Embryonic facial prominence (tissue), 1 donor: ENCODE results near the gene MBLAC1.

ENCODE experiments used
- DNase-seq: peaks from one replicate; pipeline ENCODE4 v3.0.0-alpha.2; 2016; ENCODE audit errors: extremely low spot score

Gene MBLAC1, protein sequence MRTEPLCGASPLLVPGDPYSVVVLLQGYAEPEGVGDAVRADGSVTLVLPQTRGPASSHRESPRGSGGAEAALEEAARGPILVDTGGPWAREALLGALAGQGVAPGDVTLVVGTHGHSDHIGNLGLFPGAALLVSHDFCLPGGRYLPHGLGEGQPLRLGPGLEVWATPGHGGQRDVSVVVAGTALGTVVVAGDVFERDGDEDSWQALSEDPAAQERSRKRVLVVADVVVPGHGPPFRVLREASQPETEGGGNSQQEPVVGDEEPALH

DNA sequence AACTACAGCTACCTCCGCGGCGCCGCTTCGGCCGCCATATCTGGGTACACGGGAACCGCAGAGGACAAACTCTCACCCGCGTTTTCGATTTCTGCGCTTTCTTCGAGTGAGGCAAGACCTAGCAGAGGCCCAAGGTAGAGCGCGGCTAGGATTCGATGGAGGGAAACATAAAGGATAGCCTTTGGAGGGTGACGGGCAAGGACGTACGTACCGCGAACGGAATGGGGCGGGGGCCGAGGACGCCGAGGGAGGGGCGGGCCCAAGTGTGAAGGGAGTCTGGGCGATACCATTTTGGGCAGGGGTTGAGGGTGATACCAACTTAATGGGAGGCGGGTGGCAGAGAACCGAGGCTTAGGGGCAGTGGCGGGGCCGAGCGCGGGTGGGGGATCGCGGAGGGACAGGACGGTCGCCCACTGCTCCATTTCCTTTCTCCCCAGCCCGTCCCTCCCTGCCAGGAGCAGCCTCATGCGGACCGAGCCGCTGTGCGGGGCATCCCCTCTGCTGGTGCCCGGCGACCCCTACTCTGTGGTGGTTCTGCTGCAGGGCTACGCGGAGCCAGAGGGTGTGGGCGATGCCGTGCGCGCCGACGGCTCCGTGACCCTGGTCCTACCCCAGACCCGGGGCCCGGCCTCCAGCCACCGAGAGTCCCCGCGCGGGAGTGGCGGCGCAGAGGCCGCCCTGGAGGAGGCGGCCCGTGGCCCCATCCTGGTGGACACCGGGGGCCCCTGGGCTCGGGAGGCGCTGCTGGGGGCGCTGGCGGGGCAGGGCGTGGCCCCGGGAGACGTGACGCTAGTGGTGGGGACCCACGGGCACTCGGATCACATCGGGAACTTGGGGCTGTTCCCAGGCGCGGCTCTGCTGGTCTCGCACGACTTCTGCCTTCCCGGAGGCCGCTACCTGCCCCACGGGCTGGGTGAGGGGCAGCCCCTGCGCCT, at the start of gene MBLAC1:
MBLAC1 (plus strand) TSS at position 37 of the 935 bp plus-strand sequence; CDS start at position 466, 429 bp downstream.
- peak; percentile 84 for DNase-seq

DNA sequence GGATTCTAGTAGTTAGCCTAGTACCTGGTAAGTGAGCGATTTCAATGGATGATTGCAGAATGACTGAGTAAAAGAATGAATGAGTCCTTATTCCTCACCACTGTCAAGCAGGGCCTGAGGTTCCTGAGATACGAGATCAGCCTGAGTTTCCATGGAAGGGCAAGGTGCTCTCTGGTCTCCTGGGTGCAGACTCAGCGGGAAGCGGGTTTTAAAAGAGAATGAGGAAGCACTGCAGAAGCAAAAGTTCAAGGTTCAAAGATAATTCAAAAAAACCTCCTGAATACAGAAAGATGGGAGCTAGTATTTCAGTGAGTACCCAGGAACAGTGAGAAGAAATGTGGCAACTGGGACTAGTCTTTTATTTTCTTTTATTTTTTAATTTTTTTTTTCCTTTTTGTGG, 49.6 kb upstream of the MBLAC1 start:
- no peak for DNase-seq

DNA sequence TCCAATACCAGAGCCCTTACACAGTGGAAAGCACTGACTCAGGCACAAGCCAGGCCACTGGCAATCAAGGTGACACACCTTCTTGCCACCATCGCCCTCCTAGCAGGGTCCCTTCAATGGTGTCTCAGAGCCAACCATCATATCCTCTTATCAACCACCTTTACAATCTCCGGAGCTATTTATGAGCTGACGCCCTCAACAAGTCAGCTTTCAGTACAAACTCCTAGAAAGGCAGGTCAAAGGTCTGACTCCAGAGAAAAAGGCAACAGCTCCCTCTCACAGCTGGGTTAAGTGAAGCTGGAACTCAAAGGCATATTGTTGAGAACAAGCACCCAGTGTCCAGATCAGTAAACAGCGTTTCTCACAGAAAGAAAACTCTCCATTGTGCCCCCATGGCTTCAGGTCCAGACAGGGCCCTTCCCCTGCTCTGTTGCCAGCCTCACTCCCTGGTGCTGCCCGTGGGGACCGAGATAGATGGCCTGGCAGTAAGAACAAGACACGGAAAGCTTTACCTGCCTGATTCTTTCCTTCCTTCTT, 47.7 kb upstream of the MBLAC1 start:
- DNase-seq = no peak

DNA sequence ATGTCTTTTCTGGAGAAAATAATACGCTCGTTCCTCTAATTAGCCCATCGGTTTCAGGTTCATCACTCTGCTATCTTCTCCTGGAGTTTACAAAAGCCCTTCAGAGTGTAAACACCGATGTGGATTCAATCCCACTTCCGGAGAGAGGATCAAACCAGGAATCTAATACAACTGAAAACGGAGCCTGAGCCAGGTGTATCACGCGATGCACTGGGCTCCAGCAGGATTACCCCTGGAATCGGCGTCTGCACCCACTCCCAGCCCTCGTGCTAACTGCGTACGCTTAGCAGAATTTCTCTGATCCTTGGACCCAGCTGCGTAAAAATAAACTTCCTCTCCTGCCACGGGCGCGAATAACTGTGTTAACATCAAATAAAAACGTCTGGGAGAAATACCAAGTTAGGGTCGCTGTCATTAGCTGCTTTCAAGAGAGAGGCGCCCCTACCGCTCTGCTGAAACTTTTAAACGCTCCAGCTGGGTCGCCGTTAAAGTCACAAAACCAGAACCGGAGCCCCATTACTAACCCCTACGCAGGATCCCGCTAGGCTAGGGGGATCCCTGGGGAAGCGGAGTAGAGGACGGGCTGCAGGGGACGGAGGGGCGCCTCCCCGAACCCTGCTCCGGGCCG, 45.7 kb upstream of the MBLAC1 start:
- no peak for DNase-seq

DNA sequence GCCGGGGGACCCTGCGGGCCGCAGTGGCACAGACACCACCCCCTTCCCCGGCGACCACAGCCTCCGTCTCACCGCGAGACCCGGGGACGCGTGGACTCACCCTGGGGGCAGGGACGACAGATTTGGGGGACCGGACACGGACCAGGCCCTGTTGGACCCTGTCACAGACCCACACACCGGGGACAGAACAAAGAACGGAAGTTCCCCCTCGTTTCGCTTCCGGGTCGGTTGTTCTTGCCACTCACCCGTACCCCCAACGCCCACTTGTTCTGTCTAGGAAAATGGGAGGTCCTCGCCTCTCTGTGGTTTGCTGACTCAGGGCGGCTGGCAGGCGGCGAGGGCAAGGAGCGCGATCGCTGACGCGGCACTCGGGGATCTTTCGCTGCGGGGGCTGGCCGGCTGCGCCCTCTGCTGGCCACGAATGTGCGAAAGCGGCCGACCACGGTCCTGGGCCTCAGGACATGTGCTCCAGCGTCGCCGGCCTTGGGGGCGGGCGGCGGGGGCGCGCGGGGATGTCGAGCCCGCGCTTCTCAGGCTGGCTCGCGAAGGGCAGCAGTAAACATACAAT, 45.1 kb upstream of the MBLAC1 start, which contains the start of gene ZNF3:
ZNF3 (minus strand) TSS at position 189 of the 568 bp plus-strand sequence. CDS start 4,366 bp downstream, outside the sequence.
- DNase-seq = peak; percentile 97

DNA sequence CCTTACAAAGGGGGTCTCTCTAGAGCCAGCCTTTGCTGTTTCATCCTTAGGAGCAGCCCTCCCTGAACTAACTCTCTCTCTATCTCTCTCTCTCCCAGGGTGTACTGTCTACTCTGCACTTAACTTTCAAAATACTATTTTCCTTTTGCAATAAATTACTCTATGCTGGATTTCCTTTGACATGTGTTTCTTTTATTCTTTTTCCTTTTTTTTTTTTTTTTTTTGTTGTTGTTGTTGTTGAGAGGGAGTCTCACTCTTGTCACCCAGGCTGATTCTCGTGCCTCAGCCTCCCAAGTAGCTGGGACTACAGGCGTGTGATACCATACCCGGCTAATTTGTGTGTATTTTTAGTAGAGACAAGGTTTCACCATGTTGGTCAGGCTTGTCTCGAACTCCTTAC, 43.8 kb upstream of the MBLAC1 start:
- no peak for DNase-seq

DNA sequence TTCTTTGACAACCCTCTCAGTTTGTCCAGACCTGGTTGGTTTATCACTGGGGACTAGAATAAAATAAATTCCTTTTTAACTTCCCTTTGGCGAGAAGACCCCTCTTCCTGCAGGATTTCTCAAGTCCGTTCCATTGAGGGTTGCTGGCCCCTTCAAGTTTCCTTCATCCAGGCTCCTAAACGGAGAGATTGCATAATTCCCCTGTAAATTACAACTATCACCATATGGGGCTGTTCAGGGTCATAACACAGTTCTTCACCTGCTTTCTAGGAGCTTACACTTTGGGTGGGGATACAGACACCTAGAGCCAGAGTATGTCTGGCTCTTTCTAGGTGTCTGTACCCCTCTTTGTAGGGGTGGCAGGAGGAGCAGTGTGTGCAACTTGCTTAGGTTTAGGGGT, 41.3 kb upstream of the MBLAC1 start:
- no peak for DNase-seq

DNA sequence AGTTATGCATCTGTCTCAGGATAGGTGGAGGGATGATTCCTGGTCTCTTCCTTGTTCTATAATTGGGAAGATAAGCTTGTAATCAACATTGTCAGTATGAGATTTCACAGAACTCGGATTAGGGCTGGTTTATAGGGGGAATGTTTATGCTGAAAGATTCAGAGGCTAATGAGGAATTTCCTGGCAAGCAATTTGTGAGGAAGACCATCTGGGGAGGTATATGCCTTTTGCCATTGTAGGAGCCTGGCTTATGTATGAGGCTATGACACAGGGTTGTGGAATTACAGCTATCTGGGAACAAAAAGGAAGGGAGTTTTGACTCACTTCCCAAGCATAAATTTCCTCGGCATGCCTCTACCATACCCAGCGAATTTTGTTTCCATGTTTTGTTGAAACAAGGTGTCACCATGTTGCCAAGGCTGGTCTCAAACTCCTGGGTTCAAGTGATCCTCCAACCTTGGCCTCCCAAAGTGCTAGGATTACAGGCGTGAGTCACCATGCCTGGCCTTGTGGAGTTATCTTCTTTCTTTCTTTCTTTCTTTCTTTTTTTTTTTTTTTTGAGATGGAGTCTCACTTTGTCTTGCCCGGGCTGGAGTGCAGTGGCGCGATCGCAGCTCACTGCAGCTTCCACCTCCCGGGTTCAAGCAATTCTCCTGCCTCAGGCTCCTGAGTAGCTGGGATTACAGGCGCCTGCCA, 39.6 kb upstream of the MBLAC1 start:
- no peak for DNase-seq

DNA sequence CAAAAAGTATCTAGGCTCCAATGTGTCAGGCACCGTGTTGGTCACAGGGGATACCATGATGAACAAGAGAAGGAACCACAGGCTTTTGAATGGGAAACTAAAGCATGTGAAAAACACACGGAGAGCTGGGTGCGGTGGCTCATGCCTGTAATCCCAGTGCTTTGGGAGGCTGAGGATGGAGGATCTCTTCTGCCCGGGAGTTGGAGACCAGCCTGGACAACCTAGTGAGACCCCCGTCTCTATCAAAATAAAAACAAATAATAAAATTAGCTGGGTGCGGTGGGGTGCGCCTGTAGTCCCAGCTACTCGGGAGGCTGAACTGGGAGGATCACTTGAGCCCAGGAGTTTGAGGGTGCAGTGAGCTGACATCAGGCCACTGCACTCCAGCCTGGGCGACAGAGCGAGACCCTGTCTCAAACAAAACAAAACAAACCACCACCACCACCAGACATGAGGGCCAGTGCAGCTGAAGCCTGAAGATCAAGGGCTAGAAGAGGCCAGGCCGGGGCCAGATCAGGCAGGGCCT, 38.6 kb upstream of the MBLAC1 start:
- no peak for DNase-seq

DNA sequence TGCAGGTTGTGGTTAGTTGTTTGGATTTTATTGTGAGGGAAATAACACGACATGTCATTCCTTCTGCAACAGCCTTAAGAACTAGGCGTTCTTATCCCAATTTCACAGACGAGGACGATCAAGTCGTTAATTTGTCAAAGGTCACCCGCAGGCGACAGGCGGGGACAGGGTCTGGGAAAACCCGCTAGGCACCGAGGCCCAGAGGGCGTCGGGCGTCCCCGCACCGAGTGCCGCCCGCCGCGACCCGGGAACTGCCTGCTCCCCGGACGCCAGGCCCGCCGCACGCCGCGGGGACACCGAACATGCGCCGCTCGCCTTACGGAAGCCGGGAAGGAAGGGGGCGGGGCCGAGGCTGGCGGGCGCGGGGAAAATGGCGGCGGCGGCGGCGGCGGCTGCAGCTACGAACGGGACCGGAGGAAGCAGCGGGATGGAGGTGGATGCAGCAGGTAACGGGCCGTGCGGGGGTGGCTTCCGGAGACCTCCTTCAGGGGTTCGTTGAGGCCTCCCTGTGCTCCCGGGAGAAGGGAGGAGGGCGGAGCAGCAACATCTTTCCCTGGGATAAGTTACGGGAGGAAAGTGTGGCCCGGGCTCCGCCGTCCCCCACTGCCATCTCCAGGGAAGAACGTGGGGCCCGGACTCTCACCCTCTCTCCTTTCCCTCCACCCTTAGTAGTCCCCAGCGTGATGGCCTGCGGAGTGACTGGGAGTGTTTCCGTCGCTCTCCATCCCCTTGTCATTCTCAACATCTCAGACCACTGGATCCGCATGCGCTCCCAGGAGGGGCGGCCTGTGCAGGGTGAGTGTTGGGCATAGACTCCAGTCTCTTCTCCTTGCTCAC, 37.9 kb upstream of the MBLAC1 start, which contains the start of gene COPS6:
COPS6 (plus strand) TSS at position 349 of the 837 bp plus-strand sequence; CDS start at position 371, 22 bp downstream.
- peak; percentile 34 for DNase-seq

DNA sequence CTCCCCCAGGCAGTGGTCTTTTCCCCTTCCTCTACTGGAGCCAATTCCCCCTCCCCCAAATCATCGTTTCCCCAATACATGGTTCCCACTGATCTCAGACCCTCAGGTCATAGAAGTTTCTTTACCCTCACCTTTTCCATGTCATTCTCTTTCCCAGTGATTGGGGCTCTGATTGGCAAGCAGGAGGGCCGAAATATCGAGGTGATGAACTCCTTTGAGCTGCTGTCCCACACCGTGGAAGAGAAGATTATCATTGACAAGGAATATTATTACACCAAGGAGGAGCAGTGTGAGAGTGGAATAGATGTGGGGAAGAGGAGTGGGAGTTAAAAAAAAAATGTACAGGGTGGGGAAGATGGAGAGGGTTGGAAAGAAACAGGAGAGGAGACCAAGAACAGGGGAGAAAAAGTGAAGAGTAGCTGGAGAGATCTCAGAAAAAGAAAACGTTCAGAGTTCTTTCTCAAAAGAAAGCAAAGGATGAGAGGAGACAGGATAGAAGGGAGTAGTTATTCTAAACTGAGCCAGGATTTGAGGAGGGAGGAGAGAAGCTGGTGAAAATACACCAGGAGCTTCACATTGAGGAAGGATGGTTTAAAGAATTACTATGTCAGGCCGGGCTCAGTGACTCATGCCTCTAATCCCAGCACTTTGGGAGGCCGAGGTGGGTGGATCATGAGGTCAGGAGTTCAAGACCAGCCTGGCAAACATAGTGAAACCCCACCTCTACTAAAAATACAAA, 37.1 kb upstream of the MBLAC1 start:
- no peak for DNase-seq

DNA sequence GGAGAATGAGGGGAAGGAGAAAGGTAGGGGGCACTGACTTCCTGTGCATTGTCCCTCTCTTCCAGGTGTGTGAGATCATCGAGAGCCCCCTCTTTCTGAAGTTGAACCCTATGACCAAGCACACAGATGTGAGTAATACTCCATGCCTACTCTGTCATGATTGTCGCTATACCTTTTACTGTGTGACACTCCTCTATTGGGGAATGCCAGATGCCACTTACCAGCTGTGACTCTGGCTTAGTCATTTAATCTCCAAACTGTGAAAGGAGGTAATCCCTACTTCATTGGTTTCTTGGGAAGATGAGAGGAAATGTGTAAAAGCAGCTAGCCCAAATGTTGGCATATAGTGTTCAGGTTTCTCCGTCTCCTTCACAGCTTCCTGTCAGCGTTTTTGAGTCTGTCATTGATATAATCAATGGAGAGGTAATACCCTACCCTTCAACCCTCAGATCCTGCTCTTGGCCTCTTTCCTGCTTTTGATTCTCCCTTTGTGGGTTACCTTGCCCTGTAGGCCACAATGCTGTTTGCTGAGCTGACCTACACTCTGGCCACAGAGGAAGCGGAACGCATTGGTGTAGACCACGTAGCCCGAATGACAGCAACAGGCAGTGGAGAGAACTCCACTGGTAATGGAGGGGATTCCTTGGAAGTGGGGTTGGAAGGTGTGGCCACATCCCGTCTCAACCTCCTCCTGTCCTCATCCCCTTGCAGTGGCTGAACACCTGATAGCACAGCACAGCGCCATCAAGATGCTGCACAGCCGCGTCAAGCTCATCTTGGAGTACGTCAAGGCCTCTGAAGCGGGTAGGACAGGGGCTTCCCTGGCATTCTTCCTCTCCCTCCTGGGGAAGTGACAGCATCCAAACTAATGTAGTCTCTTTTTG, 36.0 kb upstream of the MBLAC1 start:
- no peak for DNase-seq

DNA sequence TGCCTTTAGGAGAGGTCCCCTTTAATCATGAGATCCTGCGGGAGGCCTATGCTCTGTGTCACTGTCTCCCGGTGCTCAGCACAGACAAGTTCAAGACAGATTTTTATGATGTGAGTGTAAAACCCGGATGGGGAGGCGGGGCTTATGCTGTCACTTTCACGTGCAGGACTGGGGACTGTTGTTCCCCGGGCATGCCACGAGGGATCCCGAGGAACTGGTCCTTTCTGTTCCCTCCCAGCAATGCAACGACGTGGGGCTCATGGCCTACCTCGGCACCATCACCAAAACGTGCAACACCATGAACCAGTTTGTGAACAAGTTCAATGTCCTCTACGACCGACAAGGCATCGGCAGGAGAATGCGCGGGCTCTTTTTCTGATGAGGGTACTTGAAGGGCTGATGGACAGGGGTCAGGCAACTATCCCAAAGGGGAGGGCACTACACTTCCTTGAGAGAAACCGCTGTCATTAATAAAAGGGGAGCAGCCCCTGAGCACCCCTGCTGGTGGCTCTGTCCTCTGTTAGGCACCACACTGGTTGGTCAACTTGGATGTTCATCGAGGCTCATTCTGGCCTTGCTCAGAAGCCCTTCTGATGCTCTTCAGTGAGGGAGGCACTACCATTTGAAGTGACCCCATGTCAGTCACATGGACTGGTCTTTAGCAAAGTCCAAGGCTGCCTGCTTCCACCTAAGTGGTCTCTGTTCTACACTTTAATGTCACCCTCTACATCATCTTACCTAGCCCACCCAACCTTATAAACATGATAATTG, 35.2 kb upstream of the MBLAC1 start:
- no peak for DNase-seq

DNA sequence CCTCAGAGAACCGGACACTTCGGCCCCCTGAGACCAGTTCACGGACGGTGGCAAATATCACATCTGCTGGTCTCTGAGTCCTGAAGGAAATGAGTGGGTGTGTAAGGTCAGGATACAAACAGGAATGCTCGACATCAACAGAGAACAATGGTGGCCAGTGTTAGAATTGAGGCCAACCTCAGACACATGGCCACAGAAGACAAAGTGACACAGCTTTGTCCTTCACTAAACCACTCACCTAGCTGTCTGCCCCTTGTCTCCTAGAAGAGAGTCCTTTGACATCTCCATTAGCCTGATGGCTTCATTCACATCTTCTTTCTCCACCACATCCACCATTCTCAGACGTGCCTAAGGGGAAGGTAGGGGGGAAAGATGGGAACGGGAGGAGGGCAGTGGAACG, 33.7 kb upstream of the MBLAC1 start:
- DNase-seq = no peak

DNA sequence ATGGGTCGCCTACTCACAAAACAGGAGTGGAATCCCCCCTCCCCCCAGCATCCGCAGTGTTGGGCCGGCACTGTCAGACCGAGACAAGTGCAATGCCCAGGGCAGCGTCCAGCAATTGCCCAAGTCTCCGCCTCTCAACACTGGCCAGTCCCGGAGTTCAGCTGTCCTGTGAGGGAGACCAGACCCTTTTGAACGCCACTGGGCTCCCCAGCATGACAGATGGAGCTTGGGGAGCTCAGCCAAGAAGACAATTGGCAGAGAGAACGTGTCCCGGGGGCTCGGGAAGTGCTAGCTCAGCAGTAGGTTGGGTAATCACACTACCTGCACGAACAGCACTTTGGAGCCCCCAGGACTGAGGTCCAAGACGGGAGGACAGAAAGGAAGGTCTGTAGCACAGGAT, 33.3 kb upstream of the MBLAC1 start:
- DNase-seq = no peak

DNA sequence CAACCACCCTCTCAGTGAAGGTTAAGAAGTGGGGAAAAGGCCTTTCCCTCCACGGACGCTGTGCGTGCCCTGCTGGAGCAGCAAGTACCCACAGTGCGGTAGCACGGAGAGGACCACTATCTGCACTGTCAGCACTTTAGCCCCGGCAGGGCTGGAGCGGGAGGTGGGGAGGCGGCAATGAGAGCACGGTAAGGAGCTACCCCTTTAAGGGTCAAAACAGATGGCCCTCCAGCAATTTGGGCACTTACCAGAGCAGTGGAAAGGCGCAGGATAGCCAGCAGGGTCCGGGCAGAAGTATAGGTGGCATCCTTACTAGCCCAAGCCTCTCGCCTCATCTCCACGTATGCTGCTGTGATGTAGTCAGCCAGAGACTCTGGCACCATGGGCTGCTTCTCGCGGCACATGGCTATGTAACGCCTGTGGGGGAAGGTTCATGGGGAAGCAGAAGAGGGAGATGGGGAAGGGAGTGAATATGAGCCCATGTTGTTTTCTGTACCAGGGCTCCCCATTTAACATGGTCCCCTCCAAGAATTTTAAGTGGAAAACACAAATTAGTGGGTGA, 32.8 kb upstream of the MBLAC1 start:
- no peak for DNase-seq

DNA sequence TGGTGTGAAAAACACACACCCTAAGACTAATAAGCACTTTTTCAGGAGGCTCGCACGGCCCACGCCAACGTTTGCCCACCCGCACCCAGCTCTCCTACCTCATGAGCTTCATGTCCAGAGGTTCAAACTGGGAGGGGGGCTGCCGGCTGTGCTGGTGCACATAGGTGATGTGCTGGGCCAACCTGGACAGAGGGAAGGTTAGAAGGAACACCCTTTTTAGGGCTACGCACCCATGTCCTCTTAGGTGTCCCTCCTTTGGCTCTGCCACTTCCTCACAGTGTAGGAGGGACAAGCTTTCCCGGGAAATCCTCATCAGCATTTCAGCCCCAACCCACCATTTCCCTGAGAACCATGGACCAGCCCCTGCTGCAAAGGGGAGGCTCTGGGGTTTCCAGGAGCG, 31.5 kb upstream of the MBLAC1 start:
- no peak for DNase-seq
